HCT116 (cell line): ENCODE data around the gene DNASE2. TPM values are rescaled to one million over a fixed set of nuclear protein-coding genes. Genes with fewer than 3 reads are reported as not detected.

ENCODE experiments used
- ATAC-seq: fragments of 200-7000 bp; cut with Tn5 transposase; 2 replicates; pipeline ENCODE4 v1.9.1; 2020; ENCODE audit warnings: mild to moderate bottlenecking, moderate library complexity
- BruUV-seq: library from RNA; stranded (reverse); fragments of 400-500 nt; replicated peaks from 2 replicates; lab custom pipeline; 2021; lab: Mats Ljungman, UMichigan
- CTCF ChIA-PET: fragments of 300-600 bp; sonication (Branson Sonifier 250); formaldehyde crosslinking; loops from one replicate; lab custom pipeline; 2021; ENCODE audit warnings: antibody characterized with exemption; lab: Charles Lee
- POLR2A ChIA-PET: fragments of 300-600, 350-600 bp; sonication (Branson Sonifier 250); formaldehyde crosslinking; loops from one replicate; lab custom pipeline; 2021; ENCODE audit warnings: antibody characterized with exemption; lab: Charles Lee
- RAD21 ChIA-PET, 2 experiments: fragments of 300-600 bp; sonication (Branson Sonifier 250); formaldehyde crosslinking; loops; one replicate each; lab custom pipeline; 2023; ENCODE audit warnings: low total read pairs in 2 of 2; ENCODE audit not compliant: uncharacterized antibody in 2 of 2, unreplicated experiment in 2 of 2, low non-redundant PET in 1 of 2; lab: Charles Lee
- DNase-seq: peaks from one replicate; pipeline ENCODE4 v3.0.0-alpha.2; 2010; ENCODE audit warnings: low read depth, low spot score
- H2AFZ ChIP-seq: fragments of 200-600 bp; shearing (Covaris generic), sonication (generic); 2 replicates; pipeline ENCODE4 v1.6.1; 2017; ENCODE audit warnings: low read depth, mixed run types, mixed read lengths, antibody characterized with exemption, low read length; ENCODE audit not compliant: poor library complexity, severe bottlenecking
- H3K27ac ChIP-seq: 2 replicates; pipeline ENCODE4 v1.5.1; 2012; ENCODE audit warnings: low read depth, low read length
- H3K27me3 ChIP-seq: fragments of 200-600 bp; sonication (generic); 2 replicates; pipeline ENCODE4 v1.6.1; 2016; ENCODE audit warnings: mixed run types, low read length, mixed read lengths; ENCODE audit not compliant: insufficient read depth
- H3K36me3 ChIP-seq, 2 experiments: fragments of 200-500 bp in 1 of 2; fragments of 200-600 bp in 1 of 2; sonication (Bioruptor generic) in 1 of 2; sonication (generic) in 1 of 2; 2 replicates each; pipeline versions ENCODE4 v1.5.1 to v1.6.1; 2014 to 2016; ENCODE audit warnings: low read length in 2 of 2, inconsistent platforms in 1 of 2, mixed read lengths in 1 of 2, mixed run types in 1 of 2; ENCODE audit not compliant: insufficient read depth in 2 of 2, control insufficient read depth in 1 of 2
- H3K4me1 ChIP-seq, 2 experiments: fragments of 200-600 bp in 1 of 2; sonication (generic) in 1 of 2; 2 replicates each; pipeline versions ENCODE4 v1.5.1 to v1.6.1; 2012 to 2017; ENCODE audit warnings: low read length in 2 of 2, inconsistent platforms in 1 of 2, mild to moderate bottlenecking in 1 of 2, mixed read lengths in 1 of 2, mixed run types in 1 of 2, moderate library complexity in 1 of 2; ENCODE audit not compliant: insufficient read depth in 2 of 2, control insufficient read depth in 1 of 2
- H3K4me2 ChIP-seq: fragments of 200-600 bp; sonication (generic); 2 replicates; pipeline ENCODE4 v1.6.1; 2017; ENCODE audit warnings: mixed run types, low read length, mixed read lengths
- H3K4me3 ChIP-seq, 2 experiments: fragments of 200-600 bp in 1 of 2; sonication (generic) in 1 of 2; replicated peaks in 1 of 2; 2 replicates each; pipeline ENCODE4 v1.5.1; 2011 to 2016; ENCODE audit warnings: low read length in 2 of 2, control low read depth in 1 of 2, low read depth in 1 of 2, mild to moderate bottlenecking in 1 of 2, mixed read lengths in 1 of 2, mixed run types in 1 of 2
- H3K79me2 ChIP-seq: fragments of 200-600 bp; sonication (generic); 2 replicates; pipeline ENCODE4 v1.6.1; 2017; ENCODE audit warnings: mild to moderate bottlenecking, mixed run types, low read length, moderate library complexity, mixed read lengths; ENCODE audit not compliant: insufficient read depth
- H3K9ac ChIP-seq: fragments of 200-600 bp; sonication (generic); 2 replicates; pipeline ENCODE4 v1.6.1; 2016; ENCODE audit warnings: low read length, mixed read lengths
- H3K9me2 ChIP-seq: fragments of 200-600 bp; sonication (generic), shearing (Covaris generic); 2 replicates; pipeline ENCODE4 v1.6.1; 2017; ENCODE audit warnings: mixed run types, mild to moderate bottlenecking, moderate library complexity; ENCODE audit not compliant: insufficient read depth
- H3K9me3 ChIP-seq, 2 experiments: fragments of 200-500 bp in 1 of 2; fragments of 200-600 bp in 1 of 2; sonication (Bioruptor generic) in 1 of 2; sonication (generic) in 1 of 2; 2 replicates each; pipeline ENCODE4 v1.6.1; 2014 to 2017; ENCODE audit warnings: low read length in 2 of 2, mixed read lengths in 2 of 2, inconsistent platforms in 1 of 2, low read depth in 1 of 2, mild to moderate bottlenecking in 1 of 2, mixed run types in 1 of 2, moderate library complexity in 1 of 2; ENCODE audit not compliant: control insufficient read depth in 1 of 2, insufficient read depth in 1 of 2
- H4K20me1 ChIP-seq: fragments of 200-600 bp; sonication (generic), shearing (Covaris generic); 2 replicates; pipeline ENCODE4 v1.6.1; 2017; ENCODE audit warnings: mixed run types, mild to moderate bottlenecking, moderate library complexity; ENCODE audit not compliant: insufficient read depth
- CBX3 ChIP-seq: IDR thresholded peaks from 2 replicates; pipeline ENCODE4 v1.6.1; 2012; ENCODE audit warnings: low read depth
- EGR1 ChIP-seq: IDR thresholded peaks from 2 replicates; pipeline ENCODE4 v1.6.1; 2012; ENCODE audit warnings: low read depth
- EZH2 ChIP-seq: fragments of 200-600 bp; sonication (generic); IDR thresholded peaks from 2 replicates; pipeline ENCODE4 v1.6.1; 2017; ENCODE audit warnings: antibody characterized with exemption, mixed run types
- EZH2phosphoT487 ChIP-seq: fragments of 200-600 bp; IDR thresholded peaks from 2 replicates; pipeline ENCODE4 v1.6.1; 2018; ENCODE audit warnings: antibody characterized with exemption, borderline replicate concordance
- JUND ChIP-seq: IDR thresholded peaks from 2 replicates; pipeline ENCODE4 v1.6.1; 2012
- POLR2AphosphoS5 ChIP-seq: IDR thresholded peaks from 2 replicates; pipeline ENCODE4 v1.6.1; 2011; ENCODE audit warnings: mild to moderate bottlenecking, low read depth, low read length, moderate library complexity
- RAD21 ChIP-seq: IDR thresholded peaks from 2 replicates; pipeline ENCODE4 v1.6.1; 2012; ENCODE audit warnings: low read depth, mild to moderate bottlenecking
- REST ChIP-seq: IDR thresholded peaks from 2 replicates; pipeline ENCODE4 v1.6.1; 2012; ENCODE audit warnings: low read depth
- SP1 ChIP-seq: IDR thresholded peaks from 2 replicates; pipeline ENCODE4 v1.6.1; 2012; ENCODE audit warnings: low read depth
- YY1 ChIP-seq: IDR thresholded peaks from 2 replicates; pipeline ENCODE4 v1.6.1; 2011; ENCODE audit warnings: low read length, low read depth, moderate library complexity, mild to moderate bottlenecking; ENCODE audit not compliant: insufficient replicate concordance; ENCODE audit errors: extremely low read depth
- ZNF274 ChIP-seq: fragments of 200-500 bp; sonication (Bioruptor generic); IDR thresholded peaks from 2 replicates; pipeline ENCODE4 v1.6.1; 2014; ENCODE audit warnings: mild to moderate bottlenecking, low read depth, low read length, inconsistent platforms
- intact Hi-C: fragments of 100-400 bp; cut with micrococcal nuclease; formaldehyde crosslinking; loops from 2 replicates; pipeline ENCODE4 v1.10.0; 2022
- total RNA-seq: library from RNA; stranded (reverse); gene quantifications from one replicate; pipeline ENCODE4 v1.2.1, GENCODE V29; 2021; ENCODE audit not compliant: unreplicated experiment
- TF ChIP-seq, protein P1 (sequence below): IDR thresholded peaks from 2 replicates; pipeline ENCODE4 v1.6.1; 2012

The DNASE2 gene
- total RNA-seq, 1 experiment from 2014 or later = 36.6 TPM

- TF ChIP-seq EZH2phosphoT487 = no peak
- TF ChIP-seq RAD21 = no peak
- no peak for TF ChIP-seq REST
Measured at GRCh38 chr19:12896460-12896859, 15.2 kb upstream of the DNASE2 start (continued).

- Histone ChIP-seq H3K9ac (no peak overlapping the region), H3K4me2 (no peak overlapping the region), H3K4me1 (peaks cover 8 to 17% of the 10 kb centered on the region in 2 experiments; a peak in 3 of 4 replicates), H3K27ac (no peak overlapping the region), H3K79me2 (peaks cover 9% of the 10 kb centered on the region; the same call in 1 of the 2 replicates), H3K27me3 (no peaks in the 10 kb centered on the region), H3K9me3 (no peaks in the 10 kb centered on the region), H2AFZ (no peak overlapping the region), H4K20me1 (no peaks in the 10 kb centered on the region), H3K36me3 (peaks cover 2 to 8% of the 10 kb centered on the region in 2 experiments; a peak in 3 of 4 replicates), H3K9me2 (no peaks in the 10 kb centered on the region), H3K4me3 (no peak overlapping the region)
- ChIA-PET RAD21 (no interaction called here), CTCF (no interaction called here), POLR2A (no interaction called here)
- no peak for TF ChIP-seq CBX3
- TF ChIP-seq, protein P1, sequence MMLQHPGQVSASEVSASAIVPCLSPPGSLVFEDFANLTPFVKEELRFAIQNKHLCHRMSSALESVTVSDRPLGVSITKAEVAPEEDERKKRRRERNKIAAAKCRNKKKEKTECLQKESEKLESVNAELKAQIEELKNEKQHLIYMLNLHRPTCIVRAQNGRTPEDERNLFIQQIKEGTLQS = no peak
- TF ChIP-seq POLR2AphosphoS5 = no peak
- TF ChIP-seq RAD21 = no peak
- no peak for TF ChIP-seq ZNF274
- TF ChIP-seq JUND = no peak
- no peak for TF ChIP-seq SP1
- TF ChIP-seq YY1 = no peak
- TF ChIP-seq REST = no peak
- TF ChIP-seq EGR1 = no peak
- no peak for TF ChIP-seq EZH2
- ATAC-seq = no peak
- no peak for DNase-seq
- intact Hi-C loops = no loop called here
- BruUV-seq = no TSS peak
Measured at GRCh38 chr19:12893582-12893981, 12.3 kb upstream of the DNASE2 start.
